ENCODE results near the gene RAB3D.

RAB3D gene

DNA sequence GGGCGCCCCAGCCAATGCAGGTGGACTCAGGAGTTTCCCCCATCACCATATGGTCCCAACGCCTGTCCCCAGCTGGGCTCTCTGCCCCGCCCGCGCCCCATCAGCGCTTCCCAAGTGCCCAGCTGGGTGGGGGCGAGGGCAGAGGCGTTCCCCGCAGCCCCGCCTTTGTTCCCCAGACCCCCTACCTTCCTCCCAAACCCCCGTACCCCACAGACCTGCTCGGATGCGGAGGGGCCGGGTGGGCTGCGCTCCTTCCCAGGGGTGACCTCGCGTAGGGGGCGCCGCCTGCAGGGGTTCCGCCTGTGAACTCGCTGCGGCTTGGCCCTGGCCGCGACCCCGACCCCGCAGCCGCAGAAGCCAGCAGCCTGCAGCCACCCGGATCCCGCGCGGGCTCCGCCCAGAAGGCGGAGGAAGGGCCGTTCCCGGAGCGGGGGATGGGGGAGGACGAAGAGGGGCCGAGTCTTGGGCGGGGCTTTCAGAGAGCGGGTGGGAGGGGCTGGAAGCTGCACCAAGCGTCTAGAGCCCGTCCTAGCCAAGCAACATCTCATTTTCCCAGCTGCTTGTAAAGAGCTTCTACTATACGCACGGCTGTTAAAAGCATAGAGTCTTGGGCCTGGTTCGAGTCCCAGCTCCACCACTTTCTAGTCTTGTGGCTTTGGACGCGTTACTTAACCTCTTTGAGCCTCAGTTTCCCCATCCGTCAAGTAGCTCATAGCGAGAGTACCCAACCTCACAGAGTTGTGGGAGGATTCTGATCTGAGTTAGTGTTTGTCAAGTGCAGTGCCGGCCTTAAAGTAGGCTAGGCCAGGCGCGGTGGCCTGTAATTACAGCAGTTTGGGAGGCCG, at the start of gene RAB3D (continued):
- TF ChIP-seq ZNF211 (tag by site-specific recombination; IDR thresholded peaks at IDR 0.05; ENCODE audit: low read depth) (no peak), ZNF626 (tag by site-specific recombination; IDR thresholded peaks at IDR 0.05) (no peak), ZNF473 (tag by site-specific recombination; IDR thresholded peaks at IDR 0.05) (no peak), SP2 (tag by site-specific recombination; IDR thresholded peaks at IDR 0.05) (peak; percentile 83), ZBTB21 (tag by site-specific recombination; IDR thresholded peaks at IDR 0.05) (no peak), ZNF214 (tag by site-specific recombination; IDR thresholded peaks at IDR 0.05; ENCODE audit: borderline replicate concordance) (no peak), ZNF2 (tag by site-specific recombination; IDR thresholded peaks at IDR 0.05) (no peak; the same call in 1 of the 2 replicates), ZNF530 (tag by site-specific recombination; IDR thresholded peaks at IDR 0.05; ENCODE audit: low read depth) (no peak), FEZF1 (tag by site-specific recombination; IDR thresholded peaks at IDR 0.05) (no peak), ZNF48 (tag by site-specific recombination; IDR thresholded peaks at IDR 0.05) (no peak), ZNF529 (tag by site-specific recombination; IDR thresholded peaks at IDR 0.05; ENCODE audit: insufficient replicate concordance) (no peak), ZNF548 (tag by site-specific recombination; IDR thresholded peaks at IDR 0.05) (no peak), ZFP69B (tag by site-specific recombination; IDR thresholded peaks at IDR 0.05) (no peak), ZNF837 (tag by site-specific recombination; IDR thresholded peaks at IDR 0.05) (no peak), BCL11A (tag by site-specific recombination; IDR thresholded peaks at IDR 0.05; ENCODE audit: low read depth) (no peak), ZNF544 (tag by site-specific recombination; IDR thresholded peaks at IDR 0.05) (no peak), ZNF221 (tag by site-specific recombination; IDR thresholded peaks at IDR 0.05; ENCODE audit: borderline replicate concordance) (no peak), ZBTB1 (tag by site-specific recombination; IDR thresholded peaks at IDR 0.05) (no peak), ZNF391 (tag by site-specific recombination; IDR thresholded peaks at IDR 0.05; ENCODE audit: borderline replicate concordance, low read depth) (no peak; the same call in 1 of the 2 replicates), ZSCAN23 (tag by site-specific recombination; IDR thresholded peaks at IDR 0.05) (no peak), KLF9 (tag by site-specific recombination; IDR thresholded peaks at IDR 0.05; ENCODE audit: low read depth) (peak; percentile 58; the same call in 1 of the 2 replicates)
- TF ChIP-seq, protein P1, sequence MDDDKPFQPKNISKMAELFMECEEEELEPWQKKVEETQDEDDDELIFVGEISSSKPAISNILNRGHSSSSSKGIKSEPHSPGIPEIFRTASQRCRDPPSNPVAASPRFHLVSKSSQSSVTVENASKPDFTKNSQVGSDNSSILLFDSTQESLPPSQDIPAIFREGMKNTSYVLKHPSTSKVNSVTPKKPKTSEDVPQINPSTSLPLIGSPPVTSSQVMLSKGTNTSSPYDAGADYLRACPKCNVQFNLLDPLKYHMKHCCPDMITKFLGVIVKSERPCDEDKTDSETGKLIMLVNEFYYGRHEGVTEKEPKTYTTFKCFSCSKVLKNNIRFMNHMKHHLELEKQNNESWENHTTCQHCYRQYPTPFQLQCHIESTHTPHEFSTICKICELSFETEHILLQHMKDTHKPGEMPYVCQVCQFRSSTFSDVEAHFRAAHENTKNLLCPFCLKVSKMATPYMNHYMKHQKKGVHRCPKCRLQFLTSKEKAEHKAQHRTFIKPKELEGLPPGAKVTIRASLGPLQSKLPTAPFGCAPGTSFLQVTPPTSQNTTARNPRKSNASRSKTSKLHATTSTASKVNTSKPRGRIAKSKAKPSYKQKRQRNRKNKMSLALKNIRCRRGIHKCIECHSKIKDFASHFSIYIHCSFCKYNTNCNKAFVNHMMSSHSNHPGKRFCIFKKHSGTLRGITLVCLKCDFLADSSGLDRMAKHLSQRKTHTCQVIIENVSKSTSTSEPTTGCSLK (tag by site-specific recombination; IDR thresholded peaks at IDR 0.05): no peak
- TF ChIP-seq, protein P2, sequence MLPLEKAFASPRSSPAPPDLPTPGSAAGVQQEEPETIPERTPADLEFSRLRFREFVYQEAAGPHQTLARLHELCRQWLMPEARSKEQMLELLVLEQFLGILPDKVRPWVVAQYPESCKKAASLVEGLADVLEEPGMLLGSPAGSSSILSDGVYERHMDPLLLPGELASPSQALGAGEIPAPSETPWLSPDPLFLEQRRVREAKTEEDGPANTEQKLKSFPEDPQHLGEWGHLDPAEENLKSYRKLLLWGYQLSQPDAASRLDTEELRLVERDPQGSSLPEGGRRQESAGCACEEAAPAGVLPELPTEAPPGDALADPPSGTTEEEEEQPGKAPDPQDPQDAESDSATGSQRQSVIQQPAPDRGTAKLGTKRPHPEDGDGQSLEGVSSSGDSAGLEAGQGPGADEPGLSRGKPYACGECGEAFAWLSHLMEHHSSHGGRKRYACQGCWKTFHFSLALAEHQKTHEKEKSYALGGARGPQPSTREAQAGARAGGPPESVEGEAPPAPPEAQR (tag by site-specific recombination; IDR thresholded peaks at IDR 0.05): no peak
- TF ChIP-seq, protein P3, sequence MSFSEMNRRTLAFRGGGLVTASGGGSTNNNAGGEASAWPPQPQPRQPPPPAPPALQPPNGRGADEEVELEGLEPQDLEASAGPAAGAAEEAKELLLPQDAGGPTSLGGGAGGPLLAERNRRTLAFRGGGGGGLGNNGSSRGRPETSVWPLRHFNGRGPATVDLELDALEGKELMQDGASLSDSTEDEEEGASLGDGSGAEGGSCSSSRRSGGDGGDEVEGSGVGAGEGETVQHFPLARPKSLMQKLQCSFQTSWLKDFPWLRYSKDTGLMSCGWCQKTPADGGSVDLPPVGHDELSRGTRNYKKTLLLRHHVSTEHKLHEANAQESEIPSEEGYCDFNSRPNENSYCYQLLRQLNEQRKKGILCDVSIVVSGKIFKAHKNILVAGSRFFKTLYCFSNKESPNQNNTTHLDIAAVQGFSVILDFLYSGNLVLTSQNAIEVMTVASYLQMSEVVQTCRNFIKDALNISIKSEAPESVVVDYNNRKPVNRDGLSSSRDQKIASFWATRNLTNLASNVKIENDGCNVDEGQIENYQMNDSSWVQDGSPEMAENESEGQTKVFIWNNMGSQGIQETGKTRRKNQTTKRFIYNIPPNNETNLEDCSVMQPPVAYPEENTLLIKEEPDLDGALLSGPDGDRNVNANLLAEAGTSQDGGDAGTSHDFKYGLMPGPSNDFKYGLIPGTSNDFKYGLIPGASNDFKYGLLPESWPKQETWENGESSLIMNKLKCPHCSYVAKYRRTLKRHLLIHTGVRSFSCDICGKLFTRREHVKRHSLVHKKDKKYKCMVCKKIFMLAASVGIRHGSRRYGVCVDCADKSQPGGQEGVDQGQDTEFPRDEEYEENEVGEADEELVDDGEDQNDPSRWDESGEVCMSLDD (tag by site-specific recombination; IDR thresholded peaks at IDR 0.05): no peak; the same call in none of the 2 replicates
- TF ChIP-seq, protein P4, sequence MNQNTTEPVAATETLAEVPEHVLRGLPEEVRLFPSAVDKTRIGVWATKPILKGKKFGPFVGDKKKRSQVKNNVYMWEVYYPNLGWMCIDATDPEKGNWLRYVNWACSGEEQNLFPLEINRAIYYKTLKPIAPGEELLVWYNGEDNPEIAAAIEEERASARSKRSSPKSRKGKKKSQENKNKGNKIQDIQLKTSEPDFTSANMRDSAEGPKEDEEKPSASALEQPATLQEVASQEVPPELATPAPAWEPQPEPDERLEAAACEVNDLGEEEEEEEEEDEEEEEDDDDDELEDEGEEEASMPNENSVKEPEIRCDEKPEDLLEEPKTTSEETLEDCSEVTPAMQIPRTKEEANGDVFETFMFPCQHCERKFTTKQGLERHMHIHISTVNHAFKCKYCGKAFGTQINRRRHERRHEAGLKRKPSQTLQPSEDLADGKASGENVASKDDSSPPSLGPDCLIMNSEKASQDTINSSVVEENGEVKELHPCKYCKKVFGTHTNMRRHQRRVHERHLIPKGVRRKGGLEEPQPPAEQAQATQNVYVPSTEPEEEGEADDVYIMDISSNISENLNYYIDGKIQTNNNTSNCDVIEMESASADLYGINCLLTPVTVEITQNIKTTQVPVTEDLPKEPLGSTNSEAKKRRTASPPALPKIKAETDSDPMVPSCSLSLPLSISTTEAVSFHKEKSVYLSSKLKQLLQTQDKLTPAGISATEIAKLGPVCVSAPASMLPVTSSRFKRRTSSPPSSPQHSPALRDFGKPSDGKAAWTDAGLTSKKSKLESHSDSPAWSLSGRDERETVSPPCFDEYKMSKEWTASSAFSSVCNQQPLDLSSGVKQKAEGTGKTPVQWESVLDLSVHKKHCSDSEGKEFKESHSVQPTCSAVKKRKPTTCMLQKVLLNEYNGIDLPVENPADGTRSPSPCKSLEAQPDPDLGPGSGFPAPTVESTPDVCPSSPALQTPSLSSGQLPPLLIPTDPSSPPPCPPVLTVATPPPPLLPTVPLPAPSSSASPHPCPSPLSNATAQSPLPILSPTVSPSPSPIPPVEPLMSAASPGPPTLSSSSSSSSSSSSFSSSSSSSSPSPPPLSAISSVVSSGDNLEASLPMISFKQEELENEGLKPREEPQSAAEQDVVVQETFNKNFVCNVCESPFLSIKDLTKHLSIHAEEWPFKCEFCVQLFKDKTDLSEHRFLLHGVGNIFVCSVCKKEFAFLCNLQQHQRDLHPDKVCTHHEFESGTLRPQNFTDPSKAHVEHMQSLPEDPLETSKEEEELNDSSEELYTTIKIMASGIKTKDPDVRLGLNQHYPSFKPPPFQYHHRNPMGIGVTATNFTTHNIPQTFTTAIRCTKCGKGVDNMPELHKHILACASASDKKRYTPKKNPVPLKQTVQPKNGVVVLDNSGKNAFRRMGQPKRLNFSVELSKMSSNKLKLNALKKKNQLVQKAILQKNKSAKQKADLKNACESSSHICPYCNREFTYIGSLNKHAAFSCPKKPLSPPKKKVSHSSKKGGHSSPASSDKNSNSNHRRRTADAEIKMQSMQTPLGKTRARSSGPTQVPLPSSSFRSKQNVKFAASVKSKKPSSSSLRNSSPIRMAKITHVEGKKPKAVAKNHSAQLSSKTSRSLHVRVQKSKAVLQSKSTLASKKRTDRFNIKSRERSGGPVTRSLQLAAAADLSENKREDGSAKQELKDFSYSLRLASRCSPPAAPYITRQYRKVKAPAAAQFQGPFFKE (tag by site-specific recombination; IDR thresholded peaks at IDR 0.05; ENCODE audit: borderline replicate concordance): no peak
- TF ChIP-seq, protein P5, sequence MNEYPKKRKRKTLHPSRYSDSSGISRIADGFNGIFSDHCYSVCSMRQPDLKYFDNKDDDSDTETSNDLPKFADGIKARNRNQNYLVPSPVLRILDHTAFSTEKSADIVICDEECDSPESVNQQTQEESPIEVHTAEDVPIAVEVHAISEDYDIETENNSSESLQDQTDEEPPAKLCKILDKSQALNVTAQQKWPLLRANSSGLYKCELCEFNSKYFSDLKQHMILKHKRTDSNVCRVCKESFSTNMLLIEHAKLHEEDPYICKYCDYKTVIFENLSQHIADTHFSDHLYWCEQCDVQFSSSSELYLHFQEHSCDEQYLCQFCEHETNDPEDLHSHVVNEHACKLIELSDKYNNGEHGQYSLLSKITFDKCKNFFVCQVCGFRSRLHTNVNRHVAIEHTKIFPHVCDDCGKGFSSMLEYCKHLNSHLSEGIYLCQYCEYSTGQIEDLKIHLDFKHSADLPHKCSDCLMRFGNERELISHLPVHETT (tag by site-specific recombination; IDR thresholded peaks at IDR 0.05): no peak
